HepG2 (cell line): ENCODE results near the gene DOK7. TPM values are rescaled to one million over a fixed set of nuclear protein-coding genes. Genes with fewer than 3 reads are reported as not detected.

ENCODE experiments used
- AGO2 ChIP-seq: fragments of 200-400 bp; formaldehyde crosslinking; optimal IDR thresholded peaks from 2 replicates; pipeline ENCODE3; 2017; ENCODE audit warnings: mild to moderate bottlenecking, low read depth, low read length, moderate library complexity
- BCL6 ChIP-seq: IDR thresholded peaks from 2 replicates; pipeline ENCODE4 v1.6.1; 2016; ENCODE audit warnings: missing genetic modification reagents, missing compliant biosample characterization
- CREM ChIP-seq, 2 experiments: sonication (generic) in 1 of 2; formaldehyde crosslinking in 1 of 2; IDR thresholded peaks; 2 replicates each; pipeline versions ENCODE4 v1.4.0 to v1.6.1; 2016 to 2020; ENCODE audit warnings: antibody characterized with exemption in 1 of 2, mild to moderate bottlenecking in 1 of 2, missing genetic modification reagents in 1 of 2
- EP300 ChIP-seq, 3 experiments: sonication (generic) in 1 of 3; formaldehyde crosslinking in 1 of 3; IDR thresholded peaks; 2 replicates each; pipeline versions ENCODE4 v1.5.1 to v1.6.1; 2011 to 2020; ENCODE audit warnings: low read depth in 2 of 3, low read length in 2 of 3, borderline replicate concordance in 1 of 3, improper control_type of control experiment in 1 of 3, mild to moderate bottlenecking in 1 of 3, missing genetic modification reagents in 1 of 3, moderate library complexity in 1 of 3
- FOXA3 ChIP-seq: IDR thresholded peaks from 2 replicates; pipeline ENCODE4 v1.6.1; 2016; ENCODE audit warnings: missing genetic modification reagents, missing compliant biosample characterization
- GTF3A ChIP-seq: sonication (generic); formaldehyde crosslinking; conservative IDR thresholded peaks from 2 replicates; pipeline ENCODE4 v1.4.0; 2020; ENCODE audit warnings: mild to moderate bottlenecking, missing genetic modification reagents
- HDAC1 ChIP-seq: sonication (generic); formaldehyde crosslinking; IDR thresholded peaks from 2 replicates; pipeline ENCODE4 v1.5.1; 2020; ENCODE audit warnings: mild to moderate bottlenecking, missing genetic modification reagents
- MEIS2 ChIP-seq: sonication (generic); formaldehyde crosslinking; IDR thresholded peaks from 2 replicates; pipeline ENCODE4 v1.9.0; 2021; ENCODE audit warnings: mild to moderate bottlenecking, missing genetic modification reagents
- NR2C2 ChIP-seq: sonication (generic); formaldehyde crosslinking; IDR thresholded peaks from 2 replicates; pipeline ENCODE4 v1.4.0; 2020; ENCODE audit warnings: missing genetic modification reagents, mild to moderate bottlenecking, moderate library complexity, borderline replicate concordance
- ONECUT2 ChIP-seq: sonication (generic); formaldehyde crosslinking; IDR thresholded peaks from 2 replicates; pipeline ENCODE4 v1.4.0; 2020; ENCODE audit warnings: missing genetic modification reagents
- SUZ12 ChIP-seq: fragments of 150-350 bp; IDR thresholded peaks from 2 replicates; pipeline ENCODE4 v1.6.1; 2014; ENCODE audit warnings: low read depth, low read length
- TCF12 ChIP-seq, 2 experiments: fragments of 450-650 bp in 1 of 2; sonication (generic) in 1 of 2; formaldehyde crosslinking in 1 of 2; IDR thresholded peaks; 2 replicates each; pipeline versions ENCODE4 v1.6.1 to v1.8.0; 2017 to 2022; ENCODE audit warnings: antibody characterized with exemption in 1 of 2, mild to moderate bottlenecking in 1 of 2, missing genetic modification reagents in 1 of 2, moderate library complexity in 1 of 2
- TEAD3 ChIP-seq: optimal IDR thresholded peaks from 2 replicates; pipeline ENCODE3; 2016; ENCODE audit warnings: borderline replicate concordance
- ZNF512 ChIP-seq: sonication (generic); formaldehyde crosslinking; IDR thresholded peaks from 2 replicates; pipeline ENCODE4 v1.4.0; 2020; ENCODE audit warnings: mild to moderate bottlenecking, missing genetic modification reagents
- ZNF678 ChIP-seq: sonication (generic); formaldehyde crosslinking; IDR thresholded peaks from 2 replicates; pipeline ENCODE4 v1.4.0; 2020; ENCODE audit warnings: mild to moderate bottlenecking, missing genetic modification reagents
- polyA plus RNA-seq, 8 experiments: library from polyadenylated mRNA; depleted of rRNA in 3 of 8; stranded (reverse) in 7 of 8; unstranded in 1 of 8; fragments of >200 nt; fragmentation: Illumina TruSeq in 4 of 8; extraction: Trizol in 4 of 8; gene quantifications; 2 replicates each; pipeline versions ENCODE4 v1.2.1 to v1.2.3, GENCODE V29; 2011 to 2016; ENCODE audit warnings: low read depth in 4 of 8, missing spikeins in 1 of 8, mixed read lengths in 1 of 8; ENCODE audit not compliant: insufficient read depth in 1 of 8
- total RNA-seq, 5 experiments: library from RNA; depleted of rRNA; stranded (reverse); fragments of >200 nt; fragmentation: Illumina TruSeq; extraction: Trizol; gene quantifications; 2 replicates each; pipeline ENCODE4 v1.2.3, GENCODE V29; 2016; ENCODE audit warnings: low read depth in 1 of 5
- TF ChIP-seq, protein P1 (sequence below): sonication (generic); formaldehyde crosslinking; IDR thresholded peaks from 2 replicates; pipeline ENCODE4 v1.5.1; 2020; ENCODE audit warnings: mild to moderate bottlenecking, missing genetic modification reagents, moderate library complexity
- TF ChIP-seq, protein P2 (sequence below): sonication (generic); formaldehyde crosslinking; IDR thresholded peaks from 2 replicates; pipeline ENCODE4 v1.8.1; 2023; ENCODE audit warnings: missing genetic modification reagents, mild to moderate bottlenecking, borderline replicate concordance
- TF ChIP-seq, protein P3 (sequence below): sonication (generic); formaldehyde crosslinking; IDR thresholded peaks from 2 replicates; pipeline ENCODE4 v1.8.1; 2023; ENCODE audit warnings: mild to moderate bottlenecking, missing genetic modification reagents

The DOK7 gene
- total and polyA plus RNA-seq, 2 of the 13 experiments (the other 11 are each of a cell fraction or from before 2014, with no cell fraction given), result 0.03 to 0.07 TPM

GRCh38 chr4:3442460-3442958 lies 20.6 kb upstream of the DOK7 start (continued):
- TF ChIP-seq, protein P1, sequence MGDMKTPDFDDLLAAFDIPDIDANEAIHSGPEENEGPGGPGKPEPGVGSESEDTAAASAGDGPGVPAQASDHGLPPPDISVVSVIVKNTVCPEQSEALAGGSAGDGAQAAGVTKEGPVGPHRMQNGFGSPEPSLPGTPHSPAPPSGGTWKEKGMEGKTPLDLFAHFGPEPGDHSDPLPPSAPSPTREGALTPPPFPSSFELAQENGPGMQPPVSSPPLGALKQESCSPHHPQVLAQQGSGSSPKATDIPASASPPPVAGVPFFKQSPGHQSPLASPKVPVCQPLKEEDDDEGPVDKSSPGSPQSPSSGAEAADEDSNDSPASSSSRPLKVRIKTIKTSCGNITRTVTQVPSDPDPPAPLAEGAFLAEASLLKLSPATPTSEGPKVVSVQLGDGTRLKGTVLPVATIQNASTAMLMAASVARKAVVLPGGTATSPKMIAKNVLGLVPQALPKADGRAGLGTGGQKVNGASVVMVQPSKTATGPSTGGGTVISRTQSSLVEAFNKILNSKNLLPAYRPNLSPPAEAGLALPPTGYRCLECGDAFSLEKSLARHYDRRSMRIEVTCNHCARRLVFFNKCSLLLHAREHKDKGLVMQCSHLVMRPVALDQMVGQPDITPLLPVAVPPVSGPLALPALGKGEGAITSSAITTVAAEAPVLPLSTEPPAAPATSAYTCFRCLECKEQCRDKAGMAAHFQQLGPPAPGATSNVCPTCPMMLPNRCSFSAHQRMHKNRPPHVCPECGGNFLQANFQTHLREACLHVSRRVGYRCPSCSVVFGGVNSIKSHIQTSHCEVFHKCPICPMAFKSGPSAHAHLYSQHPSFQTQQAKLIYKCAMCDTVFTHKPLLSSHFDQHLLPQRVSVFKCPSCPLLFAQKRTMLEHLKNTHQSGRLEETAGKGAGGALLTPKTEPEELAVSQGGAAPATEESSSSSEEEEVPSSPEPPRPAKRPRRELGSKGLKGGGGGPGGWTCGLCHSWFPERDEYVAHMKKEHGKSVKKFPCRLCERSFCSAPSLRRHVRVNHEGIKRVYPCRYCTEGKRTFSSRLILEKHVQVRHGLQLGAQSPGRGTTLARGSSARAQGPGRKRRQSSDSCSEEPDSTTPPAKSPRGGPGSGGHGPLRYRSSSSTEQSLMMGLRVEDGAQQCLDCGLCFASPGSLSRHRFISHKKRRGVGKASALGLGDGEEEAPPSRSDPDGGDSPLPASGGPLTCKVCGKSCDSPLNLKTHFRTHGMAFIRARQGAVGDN (CRISPR knock-in tag), result peak; percentile 58
- peak; percentile 61; the same call in 1 of the 2 replicates for TF ChIP-seq MEIS2
- TF ChIP-seq, protein P2, sequence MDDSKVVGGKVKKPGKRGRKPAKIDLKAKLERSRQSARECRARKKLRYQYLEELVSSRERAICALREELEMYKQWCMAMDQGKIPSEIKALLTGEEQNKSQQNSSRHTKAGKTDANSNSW (CRISPR knock-in tag), result no peak
- TF ChIP-seq NR2C2, result peak; percentile 10; the same call in 1 of the 2 replicates
- TF ChIP-seq EP300 (IDR thresholded peaks at IDR 0.05; ENCODE audit: low read depth in 2 of 2, low read length in 2 of 2), result peak in 1 of 2 experiments; percentile 62; a peak in 1 of 4 replicates
- peak; percentile 25; the same call in 1 of the 2 replicates for TF ChIP-seq EP300 (CRISPR knock-in tag; IDR thresholded peaks at IDR 0.05; ENCODE audit: borderline replicate concordance)
- 0 out of 2 replicates have a peak, but pooled peaks have one; percentile 10 for TF ChIP-seq FOXA3 (CRISPR knock-in tag)
- no peak for TF ChIP-seq GTF3A (CRISPR knock-in tag)
- TF ChIP-seq, protein P3, sequence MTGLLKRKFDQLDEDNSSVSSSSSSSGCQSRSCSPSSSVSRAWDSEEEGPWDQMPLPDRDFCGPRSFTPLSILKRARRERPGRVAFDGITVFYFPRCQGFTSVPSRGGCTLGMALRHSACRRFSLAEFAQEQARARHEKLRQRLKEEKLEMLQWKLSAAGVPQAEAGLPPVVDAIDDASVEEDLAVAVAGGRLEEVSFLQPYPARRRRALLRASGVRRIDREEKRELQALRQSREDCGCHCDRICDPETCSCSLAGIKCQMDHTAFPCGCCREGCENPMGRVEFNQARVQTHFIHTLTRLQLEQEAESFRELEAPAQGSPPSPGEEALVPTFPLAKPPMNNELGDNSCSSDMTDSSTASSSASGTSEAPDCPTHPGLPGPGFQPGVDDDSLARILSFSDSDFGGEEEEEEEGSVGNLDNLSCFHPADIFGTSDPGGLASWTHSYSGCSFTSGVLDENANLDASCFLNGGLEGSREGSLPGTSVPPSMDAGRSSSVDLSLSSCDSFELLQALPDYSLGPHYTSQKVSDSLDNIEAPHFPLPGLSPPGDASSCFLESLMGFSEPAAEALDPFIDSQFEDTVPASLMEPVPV (CRISPR knock-in tag), result no peak
- no peak for TF ChIP-seq AGO2
- TF ChIP-seq ONECUT2 (CRISPR knock-in tag), result no peak
- peak; percentile 25; the same call in 1 of the 2 replicates for TF ChIP-seq CREM (IDR thresholded peaks at IDR 0.05)
- TF ChIP-seq CREM (CRISPR knock-in tag; IDR thresholded peaks at IDR 0.05), result no peak
- no peak for TF ChIP-seq SUZ12
- peak; percentile 84 for TF ChIP-seq TEAD3 (CRISPR knock-in tag)
- peak; percentile 34; the same call in 1 of the 2 replicates for TF ChIP-seq BCL6 (CRISPR knock-in tag)
- no peak for TF ChIP-seq TCF12 (IDR thresholded peaks at IDR 0.05)
- no peak for TF ChIP-seq TCF12 (CRISPR knock-in tag; IDR thresholded peaks at IDR 0.05)
- no peak for TF ChIP-seq HDAC1 (CRISPR knock-in tag)
- 0 out of 2 replicates have a peak, but pooled peaks have one; percentile 7 for TF ChIP-seq ZNF678 (CRISPR knock-in tag)
- TF ChIP-seq ZNF512 (CRISPR knock-in tag), result no peak
